Measurements from ENCODE around the gene GUCD1. TPM values are rescaled to one million over a fixed set of nuclear protein-coding genes. Genes with fewer than 3 reads are reported as not detected.
A peak's percentile ranks its signal among the peaks of the same experiment; 100 is the strongest.

Gene GUCD1
- total and polyA plus RNA-seq, 9 of the 15 experiments (the other 6 are each of a cell fraction or from before 2014, with no cell fraction given), result 31.5 to 67.8 (median 50.3) TPM

GRCh38 chr22:24555165-24556039 lies 464 bp upstream of the GUCD1 start, which contains the start of gene SNRPD3 (continued):
- TF ChIP-seq ZBTB40 (IDR thresholded peaks at IDR 0.05) (peak; percentile 97), ZBTB40 (CRISPR knock-in tag; IDR thresholded peaks at IDR 0.05) (no peak), MTF1 (CRISPR knock-in tag; IDR thresholded peaks at IDR 0.05; ENCODE audit: borderline replicate concordance) (no peak), NR2F6 (CRISPR knock-in tag; IDR thresholded peaks at IDR 0.05) (no peak), DDX20 (tag; IDR thresholded peaks at IDR 0.05; ENCODE audit: low read depth) (no peak), RBM15 (IDR thresholded peaks at IDR 0.05; ENCODE audit: insufficient read depth, low read length) (no peak), NFYB (IDR thresholded peaks at IDR 0.05; ENCODE audit: extremely low read depth, insufficient read length) (peak; percentile 13), DIDO1 (tag; IDR thresholded peaks at IDR 0.05; ENCODE audit: low read depth) (peak; percentile 83), HDAC1 (IDR thresholded peaks at IDR 0.05) (no peak), SMAD3 (CRISPR knock-in tag; conservative IDR thresholded peaks at IDR 0.05) (no peak), ZNF639 (CRISPR knock-in tag; conservative IDR thresholded peaks at IDR 0.05 in 1 of 2, IDR thresholded peaks at IDR 0.05 in 1 of 2) (peak in 1 of 2 experiments; percentile 94; a peak in 2 of 4 replicates), ZFX (CRISPR knock-in tag; IDR thresholded peaks at IDR 0.05) (peak; percentile 95), ZNF146 (CRISPR knock-in tag; IDR thresholded peaks at IDR 0.05; ENCODE audit: unreplicated experiment) (no peak), MAFK (IDR thresholded peaks at IDR 0.05; ENCODE audit: low read length) (no peak), THAP7 (CRISPR knock-in tag; IDR thresholded peaks at IDR 0.05) (peak; percentile 90), NUFIP1 (IDR thresholded peaks at IDR 0.05; ENCODE audit: partially characterized antibody) (no peak)
